ENCODE measurements around the gene MARCKSL1.
A peak's percentile ranks its signal among the peaks of the same experiment; 100 is the strongest.

Gene MARCKSL1, protein sequence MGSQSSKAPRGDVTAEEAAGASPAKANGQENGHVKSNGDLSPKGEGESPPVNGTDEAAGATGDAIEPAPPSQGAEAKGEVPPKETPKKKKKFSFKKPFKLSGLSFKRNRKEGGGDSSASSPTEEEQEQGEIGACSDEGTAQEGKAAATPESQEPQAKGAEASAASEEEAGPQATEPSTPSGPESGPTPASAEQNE

DNA sequence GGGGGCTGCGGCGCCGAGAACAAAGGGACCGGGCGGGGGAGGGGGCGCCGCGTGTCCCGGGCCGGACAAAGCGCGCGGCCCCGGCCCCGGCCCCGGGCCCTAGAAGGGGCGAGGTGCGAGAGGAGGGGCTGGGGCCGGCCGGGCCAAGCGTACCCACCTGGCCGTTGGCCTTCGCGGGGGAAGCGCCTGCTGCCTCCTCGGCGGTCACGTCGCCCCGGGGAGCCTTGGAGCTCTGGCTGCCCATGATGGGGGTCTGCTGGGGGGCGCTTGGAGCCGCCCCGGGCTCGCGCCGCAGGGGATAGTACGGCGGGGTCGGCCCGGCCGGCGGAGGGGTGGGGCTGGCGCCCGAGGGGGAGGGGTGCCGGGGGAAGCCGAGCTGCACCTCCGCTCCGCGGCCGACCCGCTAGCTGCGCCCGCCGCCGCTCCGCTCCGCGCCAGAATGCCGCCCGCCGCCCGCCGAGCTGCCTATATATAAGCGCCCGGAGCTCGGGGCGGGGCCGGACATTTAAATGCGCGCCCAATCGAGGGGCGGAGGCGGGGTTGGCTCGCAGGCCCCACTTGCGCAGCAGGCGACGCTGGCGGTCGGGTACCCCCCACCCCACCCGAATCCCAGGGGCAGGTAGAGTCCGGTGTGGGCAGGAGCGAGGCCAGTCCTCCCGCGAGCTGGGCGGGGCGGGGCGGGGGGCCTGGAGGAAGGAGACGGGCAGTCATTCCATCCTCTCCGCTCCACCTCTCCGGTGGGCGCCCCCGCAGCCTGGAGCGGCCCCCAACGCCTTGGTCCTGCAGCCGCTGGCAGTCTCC lies at the start of gene MARCKSL1:
Gene MARCKSL1 (minus strand): TSS at position 444 of the 801 bp plus-strand sequence. CDS start 200 bp downstream, at position 244.
- Mint-ChIP-seq H3K36me3 (peaks cover 16 to 35% of the 10 kb centered on the region in 2 donors), H3K27me3 (no peaks in the 10 kb centered on the region), H3K27ac (peak within 1 kb of the TSS; percentile 96), H3K9me3 (no peaks in the 10 kb centered on the region), H3K4me1 (peaks cover 47 to 80% of the 10 kb centered on the region in 2 donors), H3K4me3 (peak within 1 kb of the TSS; percentile 88 to 93)
- DNase-seq (peak; percentile 79), ATAC-seq (replicated peaks) (peak; percentile 20 to 37)

DNA sequence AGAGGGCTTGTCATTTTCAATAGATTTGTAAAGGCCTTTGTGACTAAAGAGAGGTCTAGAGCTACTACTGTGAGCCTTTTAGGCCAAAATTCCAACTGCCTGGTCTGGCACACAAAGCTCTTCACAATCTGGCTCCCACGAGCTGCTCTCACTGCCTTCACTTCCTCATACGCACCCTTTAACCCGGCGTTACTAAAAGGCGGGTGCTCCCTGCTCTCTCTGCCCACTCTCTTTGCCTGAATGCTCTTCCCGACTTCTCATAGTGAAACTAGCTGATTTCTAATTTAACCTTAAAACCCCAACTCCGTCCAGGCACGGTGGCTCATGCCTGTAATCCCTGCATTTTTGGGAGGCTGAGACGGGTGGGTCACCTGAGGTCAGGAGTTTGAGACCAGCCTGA lies 44.0 kb upstream of the MARCKSL1 start:
- Mint-ChIP-seq H3K9me3 (no peaks in the 10 kb centered on the region), H3K36me3 (peaks cover 43 to 53% of the 10 kb centered on the region in 2 donors), H3K4me1 (peaks cover 0 to 5% of the 10 kb centered on the region in 2 donors), H3K27me3 (no peaks in the 10 kb centered on the region), H3K27ac (no peak overlapping the region), H3K4me3 (no peak overlapping the region)
- DNase-seq (no peak), ATAC-seq (replicated peaks) (no peak)

DNA sequence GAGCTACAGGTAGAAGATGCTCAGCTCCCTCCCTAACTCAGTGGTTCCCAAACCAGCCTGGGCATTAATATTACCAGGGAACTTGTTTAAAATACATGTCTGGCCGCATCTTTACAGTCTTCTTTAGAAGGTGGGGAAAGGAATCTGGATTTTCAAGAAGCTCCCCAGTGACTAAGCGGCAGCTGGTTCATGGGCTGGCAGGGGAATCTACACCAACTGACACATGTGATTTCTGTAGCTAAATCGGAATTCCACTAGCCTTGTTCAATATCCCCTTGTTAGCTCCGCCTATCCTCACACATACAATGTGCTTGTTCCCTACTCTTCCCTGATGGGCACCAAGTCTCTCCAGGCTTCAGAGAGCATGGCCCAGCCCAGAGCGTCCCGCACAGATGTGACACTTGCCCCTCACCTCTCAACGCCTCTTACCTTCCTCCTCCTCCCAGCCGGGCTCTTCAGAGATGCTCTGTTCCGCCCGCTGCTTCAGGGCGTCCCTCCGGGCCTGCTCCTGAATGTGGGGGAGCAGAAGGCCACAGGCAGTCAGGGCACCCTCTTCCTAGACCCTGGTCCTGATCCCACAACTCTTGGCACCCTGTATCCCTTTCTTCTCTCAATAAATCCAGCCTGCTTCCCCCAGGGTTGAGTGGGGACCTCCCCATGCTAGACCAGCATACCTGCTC lies 41.6 kb upstream of the MARCKSL1 start:
- no peak overlapping the region for H3K4me3 Mint-ChIP-seq
- ATAC-seq (replicated peaks) (no peak), DNase-seq (no peak)
- H3K4me1 Mint-ChIP-seq = peaks cover 17 to 18% of the 10 kb centered on the region in 2 donors
- peaks cover 48 to 68% of the 10 kb centered on the region in 2 donors for H3K36me3 Mint-ChIP-seq
- H3K27me3 Mint-ChIP-seq = no peaks in the 10 kb centered on the region
- no peaks in the 10 kb centered on the region for H3K9me3 Mint-ChIP-seq
- H3K27ac Mint-ChIP-seq = no peak overlapping the region

GRCh38 chr1:32376199-32376598 lies 40.2 kb upstream of the MARCKSL1 start:
- Mint-ChIP-seq H3K4me1 (peaks cover 29 to 30% of the 10 kb centered on the region in 2 donors), H3K9me3 (no peaks in the 10 kb centered on the region), H3K27ac (no peak overlapping the region), H3K4me3 (no peak overlapping the region), H3K36me3 (peaks cover 48 to 72% of the 10 kb centered on the region in 2 donors), H3K27me3 (no peaks in the 10 kb centered on the region)
- ATAC-seq (replicated peaks) (no peak), DNase-seq (no peak)

DNA sequence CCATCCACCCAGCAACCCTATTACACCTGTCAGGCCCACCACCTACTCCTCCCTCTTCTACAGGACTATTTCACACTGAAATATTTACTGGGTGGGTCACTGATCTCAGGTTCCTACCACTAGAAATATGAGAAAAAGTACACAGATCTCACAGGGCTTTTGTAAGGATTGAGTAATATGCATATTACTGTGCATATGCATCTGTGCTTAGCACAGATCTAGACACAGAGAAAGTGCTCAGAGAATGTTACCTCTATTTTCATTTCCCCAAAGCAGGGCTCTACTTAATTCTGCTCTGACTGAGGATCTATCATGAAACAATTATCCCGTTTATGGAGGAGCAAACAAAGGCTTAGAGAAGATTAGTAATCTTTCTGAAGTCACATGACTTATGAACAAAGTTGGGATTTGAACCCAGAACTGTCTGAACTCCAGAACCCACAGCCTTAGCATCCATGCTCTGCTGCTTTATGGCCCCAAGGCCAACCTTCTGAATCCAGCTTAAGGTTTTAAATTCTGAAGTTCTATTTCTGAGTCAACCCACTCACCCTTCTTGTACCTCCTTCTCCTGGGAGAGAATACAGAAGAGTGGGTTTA lies 38.1 kb upstream of the MARCKSL1 start:
- peaks cover 39 to 61% of the 10 kb centered on the region in 2 donors for H3K36me3 Mint-ChIP-seq
- no peaks in the 10 kb centered on the region for H3K9me3 Mint-ChIP-seq
- ATAC-seq (replicated peaks) = peak; percentile 40 to 53
- peaks cover 26 to 29% of the 10 kb centered on the region in 2 donors for H3K4me1 Mint-ChIP-seq
- no peak overlapping the region for H3K4me3 Mint-ChIP-seq
- H3K27me3 Mint-ChIP-seq = no peaks in the 10 kb centered on the region
- no peak for DNase-seq
- peak overlapping the region; percentile 81 for H3K27ac Mint-ChIP-seq

- H3K27ac Mint-ChIP-seq = peak overlapping the region; percentile 56
- peaks cover 26 to 29% of the 10 kb centered on the region in 2 donors for H3K4me1 Mint-ChIP-seq
- ATAC-seq (replicated peaks) (peak; percentile 87 to 92), DNase-seq (peak; percentile 38)
- H3K27me3 Mint-ChIP-seq = no peaks in the 10 kb centered on the region
- H3K9me3 Mint-ChIP-seq = no peaks in the 10 kb centered on the region
- H3K4me3 Mint-ChIP-seq = no peak overlapping the region
- H3K36me3 Mint-ChIP-seq = peaks cover 35 to 55% of the 10 kb centered on the region in 2 donors
Observed at GRCh38 chr1:32372149-32372756, 36.2 kb upstream of the MARCKSL1 start.

DNA sequence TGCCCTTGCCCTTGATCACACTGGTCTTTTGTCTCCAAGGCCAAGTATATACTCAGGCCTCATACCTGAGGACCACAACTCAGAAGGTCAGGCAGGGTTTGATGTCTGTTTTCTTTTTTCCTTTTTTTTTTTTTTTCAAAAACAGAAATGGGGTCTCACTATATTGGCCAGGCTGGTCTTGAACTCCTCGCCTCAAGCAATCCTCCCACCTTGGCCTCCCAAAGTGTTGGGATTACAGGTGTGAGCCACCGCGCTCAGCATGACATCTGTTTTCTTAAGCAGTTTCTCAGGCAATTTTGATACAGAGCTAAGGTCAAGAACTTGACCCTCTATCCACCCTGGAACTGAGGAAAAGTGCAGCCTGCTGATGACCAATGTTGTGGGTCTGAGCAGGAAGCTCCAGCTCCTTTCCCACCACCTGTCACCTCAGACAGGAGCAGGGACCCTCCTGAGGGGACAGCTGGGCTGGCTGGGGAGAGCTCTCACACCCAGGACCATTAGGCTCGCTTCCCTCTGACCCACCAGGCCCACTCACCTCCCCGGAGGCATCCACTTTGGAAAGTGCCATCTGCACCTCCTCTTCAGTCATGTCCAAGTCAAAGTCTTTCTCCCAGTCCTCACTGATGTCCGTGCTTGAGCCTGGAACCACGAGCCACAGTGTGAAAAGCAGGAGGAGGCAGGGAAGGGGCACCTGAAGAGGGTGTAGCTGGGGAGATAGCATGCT lies 32.0 kb upstream of the MARCKSL1 start:
- ATAC-seq (replicated peaks) (no peak), DNase-seq (no peak)
- Mint-ChIP-seq H3K9me3 (no peaks in the 10 kb centered on the region), H3K27ac (no peak overlapping the region), H3K36me3 (peaks cover 23 to 55% of the 10 kb centered on the region in 2 donors), H3K27me3 (no peaks in the 10 kb centered on the region), H3K4me3 (no peak overlapping the region), H3K4me1 (peaks cover 14 to 17% of the 10 kb centered on the region in 2 donors)

- peaks cover 0 to 5% of the 10 kb centered on the region in 2 donors for H3K27me3 Mint-ChIP-seq
- H3K4me3 Mint-ChIP-seq = no peak overlapping the region
- ATAC-seq (replicated peaks) = no peak
- DNase-seq = no peak
- peaks cover 11 to 24% of the 10 kb centered on the region in 2 donors for H3K4me1 Mint-ChIP-seq
- peak overlapping the region; percentile 68 for H3K27ac Mint-ChIP-seq
- H3K9me3 Mint-ChIP-seq = no peaks in the 10 kb centered on the region
- peaks cover 27 to 53% of the 10 kb centered on the region in 2 donors for H3K36me3 Mint-ChIP-seq
Observed at GRCh38 chr1:32365445-32365844, 29.4 kb upstream of the MARCKSL1 start.

DNA sequence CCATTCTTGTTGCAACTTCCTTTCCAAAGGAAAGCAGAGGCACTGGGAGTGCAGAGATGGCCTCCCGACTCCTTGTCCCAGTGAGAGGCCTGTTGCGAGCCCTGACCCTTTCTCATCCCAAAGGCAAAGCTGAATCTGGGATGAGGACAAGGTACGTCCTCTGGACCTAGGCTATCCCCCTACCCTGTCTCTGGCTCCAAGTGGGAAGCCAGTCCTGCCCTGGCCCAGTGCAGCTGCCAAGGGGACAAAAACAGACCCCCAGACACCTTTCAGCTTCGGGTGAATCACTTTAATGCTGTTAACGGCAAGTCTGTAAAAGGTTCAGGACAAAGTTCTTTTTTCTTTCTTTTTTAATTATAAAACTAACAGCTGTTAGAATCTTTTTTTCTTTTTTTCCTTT lies 28.8 kb upstream of the MARCKSL1 start:
- no peak for DNase-seq
- no peak for ATAC-seq (replicated peaks)
- Mint-ChIP-seq H3K4me3 (no peak overlapping the region), H3K36me3 (peaks cover 27 to 53% of the 10 kb centered on the region in 2 donors), H3K27me3 (peaks cover 0 to 5% of the 10 kb centered on the region in 2 donors), H3K27ac (no peak overlapping the region), H3K4me1 (peaks cover 13 to 30% of the 10 kb centered on the region in 2 donors), H3K9me3 (no peaks in the 10 kb centered on the region)

- H3K4me3 Mint-ChIP-seq = no peak overlapping the region
- no peak for DNase-seq
- peaks cover 23 to 49% of the 10 kb centered on the region in 2 donors for H3K36me3 Mint-ChIP-seq
- H3K27me3 Mint-ChIP-seq = peaks cover 0 to 5% of the 10 kb centered on the region in 2 donors
- peaks cover 20 to 40% of the 10 kb centered on the region in 2 donors for H3K4me1 Mint-ChIP-seq
- no peak for ATAC-seq (replicated peaks)
- H3K9me3 Mint-ChIP-seq = no peaks in the 10 kb centered on the region
- no peak overlapping the region for H3K27ac Mint-ChIP-seq
Observed at GRCh38 chr1:32363713-32364112, 27.7 kb upstream of the MARCKSL1 start.

DNA sequence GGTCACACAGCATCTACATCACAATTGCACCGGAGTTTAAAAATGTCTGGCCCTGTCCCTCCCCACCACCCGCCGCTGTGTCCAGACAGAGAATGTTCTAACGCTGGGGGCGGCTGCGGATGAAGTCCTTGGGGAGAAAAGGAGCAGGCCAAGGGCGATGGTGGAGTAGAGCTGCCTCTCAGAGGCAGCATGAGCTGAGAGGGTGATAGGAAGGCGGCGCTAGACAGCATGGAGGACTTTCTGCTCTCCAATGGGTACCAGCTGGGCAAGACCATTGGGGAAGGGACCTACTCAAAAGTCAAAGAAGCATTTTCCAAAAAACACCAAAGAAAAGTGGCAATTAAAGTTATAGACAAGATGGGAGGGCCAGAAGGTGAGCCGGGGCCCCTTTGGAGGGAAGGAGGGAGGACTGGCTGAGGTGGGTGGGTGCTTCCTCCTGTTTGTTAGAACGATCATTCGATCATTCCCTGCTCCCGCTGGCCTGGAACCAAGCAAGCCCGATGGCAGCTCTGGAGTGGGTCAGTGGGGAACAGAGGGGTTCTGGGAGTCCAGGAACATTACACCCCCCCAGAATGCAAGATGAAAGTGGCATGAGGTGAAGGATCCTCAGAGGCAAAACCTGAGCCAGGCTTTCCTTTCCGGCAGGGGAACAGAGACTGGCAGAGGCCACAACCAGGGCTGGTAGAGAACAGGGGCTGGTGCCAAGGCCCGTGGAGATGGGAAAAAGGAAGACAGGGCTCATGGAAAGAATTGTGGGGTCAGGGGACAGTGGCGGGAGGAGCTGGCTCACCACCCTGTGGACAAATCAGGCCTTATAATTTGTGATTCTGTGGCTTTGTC lies 26.7 kb upstream of the MARCKSL1 start, which contains the start of the genes FAM229A and TSSK3:
Gene FAM229A (minus strand): TSS at position 12 of the 840 bp plus-strand sequence. CDS start 394 bp downstream, outside the sequence.
Gene TSSK3 (plus strand): TSS at position 66 of the 840 bp plus-strand sequence. CDS start 163 bp downstream, at position 229.
- H3K27ac Mint-ChIP-seq = peak within 1 kb of the TSS; percentile 87

DNA sequence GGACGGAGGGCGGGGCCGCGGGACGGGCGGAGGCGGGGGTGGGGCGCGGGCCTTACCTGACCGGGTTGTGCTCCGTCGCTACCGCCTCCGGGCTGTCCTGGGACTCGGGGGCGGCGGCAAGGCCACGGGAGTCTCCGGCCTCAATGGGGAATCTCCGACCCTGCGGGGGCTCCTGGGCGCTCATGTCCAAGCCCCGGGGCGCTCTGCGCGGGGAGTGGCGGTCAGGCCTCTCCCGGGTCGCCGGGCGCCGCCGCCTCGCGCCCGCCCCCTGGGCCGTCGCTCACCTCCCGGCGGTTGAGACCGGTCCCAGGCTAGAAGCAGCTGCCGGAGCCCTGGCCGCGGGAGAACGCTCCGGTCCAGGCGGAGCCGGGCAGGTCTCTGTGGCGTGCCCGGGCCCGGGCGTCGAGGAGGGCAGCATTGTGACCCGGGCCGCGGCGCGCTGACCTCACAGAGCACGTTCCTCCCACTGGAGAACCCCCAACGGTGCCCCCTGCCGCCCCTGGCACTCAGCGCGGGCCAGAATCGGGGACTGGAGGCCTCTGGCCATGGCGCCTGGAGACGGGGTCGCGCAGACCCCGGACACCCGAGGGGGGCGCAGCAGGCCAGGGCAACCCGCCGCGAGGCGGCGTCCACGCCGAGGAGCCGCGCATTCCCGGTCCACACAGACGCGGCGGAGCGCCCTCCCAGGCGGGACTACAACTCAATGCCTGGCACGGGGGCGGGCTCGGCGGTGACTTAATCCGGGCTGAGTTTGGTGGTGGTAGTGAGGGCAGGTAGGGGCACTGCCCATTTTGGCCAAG lies 25.8 kb upstream of the MARCKSL1 start:
- ATAC-seq (replicated peaks) = peak; percentile 46 to 63
- peaks cover 26 to 54% of the 10 kb centered on the region in 2 donors for H3K4me1 Mint-ChIP-seq
- H3K4me3 Mint-ChIP-seq = peak overlapping the region; percentile 59 to 73
- peak overlapping the region; percentile 87 for H3K27ac Mint-ChIP-seq
- peak; percentile 19 for DNase-seq
- H3K36me3 Mint-ChIP-seq = peaks cover 16 to 40% of the 10 kb centered on the region in 2 donors
- no peaks in the 10 kb centered on the region for H3K9me3 Mint-ChIP-seq
- peaks cover 0 to 5% of the 10 kb centered on the region in 2 donors for H3K27me3 Mint-ChIP-seq

More for the DNA sequence above, 26.7 kb upstream of the MARCKSL1 start, which contains the start of the genes FAM229A and TSSK3:
- H3K4me1 Mint-ChIP-seq = peaks cover 23 to 48% of the 10 kb centered on the region in 2 donors
- DNase-seq (no peak), ATAC-seq (replicated peaks) (no peak)
- no peaks in the 10 kb centered on the region for H3K9me3 Mint-ChIP-seq
- H3K27me3 Mint-ChIP-seq = peaks cover 0 to 5% of the 10 kb centered on the region in 2 donors
- peak within 1 kb of the TSS; percentile 59 to 73 for H3K4me3 Mint-ChIP-seq
- peaks cover 20 to 44% of the 10 kb centered on the region in 2 donors for H3K36me3 Mint-ChIP-seq

Measured in stimulated activated naive B cell treated with anti-CD40 and anti-IgM and Interleukin-4, amounts not matched to agents 10 μg/mL and 1 μg/mL and 100 μg/mL, for 72 hours (primary cell).